Glutamatergic neuron (in vitro differentiated cells): Measurements from ENCODE around the gene SPTB. TPM values are rescaled to one million over a fixed set of nuclear protein-coding genes. Genes with fewer than 3 reads are reported as not detected.

Experiments
- DNase-seq: peaks from one replicate; pipeline ENCODE4 v3.0.0; 2022
- H3K27ac Mint-ChIP-seq: one replicate; pipeline ENCODE4 v1.8.0; 2020; ENCODE audit warnings: mild to moderate bottlenecking, mixed read lengths, inconsistent platforms; ENCODE audit not compliant: unreplicated experiment
- H3K27me3 Mint-ChIP-seq: one replicate; pipeline ENCODE4 v1.8.0; 2020; ENCODE audit warnings: mild to moderate bottlenecking, moderate library complexity, mixed read lengths, inconsistent platforms; ENCODE audit not compliant: unreplicated experiment
- H3K36me3 Mint-ChIP-seq: one replicate; pipeline ENCODE4 v1.8.0; 2020; ENCODE audit warnings: mild to moderate bottlenecking, mixed read lengths, inconsistent platforms; ENCODE audit not compliant: unreplicated experiment
- H3K4me1 Mint-ChIP-seq: one replicate; pipeline ENCODE4 v1.8.0; 2020; ENCODE audit warnings: mild to moderate bottlenecking, low read depth, mixed read lengths, inconsistent platforms; ENCODE audit not compliant: unreplicated experiment
- H3K4me3 Mint-ChIP-seq: one replicate; pipeline ENCODE4 v1.8.0; 2020; ENCODE audit warnings: mild to moderate bottlenecking, mixed read lengths, inconsistent platforms; ENCODE audit not compliant: unreplicated experiment
- H3K9me3 Mint-ChIP-seq: one replicate; pipeline ENCODE4 v1.8.0; 2020; ENCODE audit warnings: mild to moderate bottlenecking, moderate library complexity, mixed read lengths, inconsistent platforms; ENCODE audit not compliant: unreplicated experiment
- CTCF ChIP-seq: fragments of 200-600 bp; sonication (generic); IDR thresholded peaks from one replicate; pipeline ENCODE4 v1.5.0; 2021; ENCODE audit not compliant: partially characterized antibody, unreplicated experiment
- total RNA-seq: library from RNA; stranded (reverse); fragmentation: NEBNext Ultra II Directional; extraction: Animal tissue kit (Norgen Biotek cat#: 25700); gene quantifications from one replicate; pipeline ENCODE4 v1.2.1, GENCODE V29; 2021; ENCODE audit not compliant: unreplicated experiment

Gene SPTB
- total RNA-seq, 1 donor from 2014 or later: 1.9 TPM

GRCh38 chr14:64732066-64732465 is 147.6 kb downstream of the SPTB start:
- Mint-ChIP-seq H3K4me1 (peaks cover 12% of the 10 kb centered on the region), H3K4me3 (no peak overlapping the region), H3K27ac (no peak overlapping the region), H3K36me3 (peaks cover 4% of the 10 kb centered on the region), H3K9me3 (peaks cover 12% of the 10 kb centered on the region), H3K27me3 (peaks cover 5% of the 10 kb centered on the region)
- DNase-seq: peak; percentile 1
- no peak for TF ChIP-seq CTCF

GRCh38 chr14:64731141-64731581 is 148.5 kb downstream of the SPTB start:
- Mint-ChIP-seq H3K9me3 (peaks cover 12% of the 10 kb centered on the region), H3K27ac (no peak overlapping the region), H3K36me3 (peaks cover 4% of the 10 kb centered on the region), H3K27me3 (peaks cover 5% of the 10 kb centered on the region), H3K4me3 (no peak overlapping the region), H3K4me1 (peaks cover 13% of the 10 kb centered on the region)
- DNase-seq: no peak
- no peak for TF ChIP-seq CTCF

GRCh38 chr14:64730681-64731080 is 149.0 kb downstream of the SPTB start:
- H3K4me3 Mint-ChIP-seq: no peak overlapping the region
- H3K4me1 Mint-ChIP-seq: peaks cover 18% of the 10 kb centered on the region
- H3K27me3 Mint-ChIP-seq: peaks cover 7% of the 10 kb centered on the region
- H3K36me3 Mint-ChIP-seq: peaks cover 4% of the 10 kb centered on the region
- peaks cover 12% of the 10 kb centered on the region for H3K9me3 Mint-ChIP-seq
- H3K27ac Mint-ChIP-seq: no peak overlapping the region
- no peak for TF ChIP-seq CTCF
- DNase-seq: no peak

GRCh38 chr14:64730061-64730440 is 149.7 kb downstream of the SPTB start:
- DNase-seq: no peak
- Mint-ChIP-seq H3K4me3 (no peak overlapping the region), H3K27ac (peak overlapping the region; percentile 12), H3K4me1 (peaks cover 19% of the 10 kb centered on the region), H3K27me3 (peaks cover 7% of the 10 kb centered on the region), H3K36me3 (peaks cover 4% of the 10 kb centered on the region), H3K9me3 (peaks cover 10% of the 10 kb centered on the region)
- TF ChIP-seq CTCF: no peak

GRCh38 chr14:64729386-64730060 is 150.2 kb downstream of the SPTB start:
- H3K27me3 Mint-ChIP-seq: peaks cover 7% of the 10 kb centered on the region
- H3K27ac Mint-ChIP-seq: no peak overlapping the region
- H3K4me3 Mint-ChIP-seq: no peak overlapping the region
- no peak for TF ChIP-seq CTCF
- H3K4me1 Mint-ChIP-seq: peaks cover 21% of the 10 kb centered on the region
- H3K36me3 Mint-ChIP-seq: peaks cover 4% of the 10 kb centered on the region
- peaks cover 8% of the 10 kb centered on the region for H3K9me3 Mint-ChIP-seq
- DNase-seq: no peak
